ENCODE results near the gene AGK. TPM values are rescaled to one million over a fixed set of nuclear protein-coding genes. Genes with fewer than 3 reads are reported as not detected.

Gene AGK
- total RNA-seq, 1 donor from 2014 or later, result 35.0 TPM

DNA sequence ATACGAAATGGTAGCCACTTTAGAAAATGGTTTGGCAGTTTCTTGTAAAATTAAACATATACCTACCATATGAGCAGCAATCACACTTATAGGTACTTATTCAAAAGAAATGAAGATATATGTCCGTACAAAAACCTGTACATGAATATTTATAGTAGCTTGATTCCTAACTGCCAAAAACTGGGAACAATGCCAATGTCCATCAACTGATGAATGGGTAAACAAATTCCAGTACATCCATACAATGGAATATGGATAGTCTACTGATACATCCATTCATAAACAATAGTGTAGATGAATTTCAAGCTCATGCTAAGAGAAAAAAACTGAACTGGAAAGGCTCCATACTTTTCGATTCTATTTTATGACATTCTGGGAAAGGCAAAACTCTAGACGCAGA is 68.5 kb downstream of the AGK start:
- Mint-ChIP-seq H3K4me3 (no peak overlapping the region), H3K9me3 (peaks cover 19% of the 10 kb centered on the region), H3K27ac (no peak overlapping the region), H3K4me1 (peaks cover 3% of the 10 kb centered on the region), H3K36me3 (peaks cover 34% of the 10 kb centered on the region), H3K27me3 (ENCODE audit: low read depth) (no peaks in the 10 kb centered on the region)
- TF ChIP-seq, protein P1, sequence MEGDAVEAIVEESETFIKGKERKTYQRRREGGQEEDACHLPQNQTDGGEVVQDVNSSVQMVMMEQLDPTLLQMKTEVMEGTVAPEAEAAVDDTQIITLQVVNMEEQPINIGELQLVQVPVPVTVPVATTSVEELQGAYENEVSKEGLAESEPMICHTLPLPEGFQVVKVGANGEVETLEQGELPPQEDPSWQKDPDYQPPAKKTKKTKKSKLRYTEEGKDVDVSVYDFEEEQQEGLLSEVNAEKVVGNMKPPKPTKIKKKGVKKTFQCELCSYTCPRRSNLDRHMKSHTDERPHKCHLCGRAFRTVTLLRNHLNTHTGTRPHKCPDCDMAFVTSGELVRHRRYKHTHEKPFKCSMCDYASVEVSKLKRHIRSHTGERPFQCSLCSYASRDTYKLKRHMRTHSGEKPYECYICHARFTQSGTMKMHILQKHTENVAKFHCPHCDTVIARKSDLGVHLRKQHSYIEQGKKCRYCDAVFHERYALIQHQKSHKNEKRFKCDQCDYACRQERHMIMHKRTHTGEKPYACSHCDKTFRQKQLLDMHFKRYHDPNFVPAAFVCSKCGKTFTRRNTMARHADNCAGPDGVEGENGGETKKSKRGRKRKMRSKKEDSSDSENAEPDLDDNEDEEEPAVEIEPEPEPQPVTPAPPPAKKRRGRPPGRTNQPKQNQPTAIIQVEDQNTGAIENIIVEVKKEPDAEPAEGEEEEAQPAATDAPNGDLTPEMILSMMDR (IDR thresholded peaks at IDR 0.05; ENCODE audit: unreplicated experiment), result no peak
- DNase-seq (ENCODE audit: low spot score in 2 of 2, unreplicated experiment in 2 of 2), result no peak

DNA sequence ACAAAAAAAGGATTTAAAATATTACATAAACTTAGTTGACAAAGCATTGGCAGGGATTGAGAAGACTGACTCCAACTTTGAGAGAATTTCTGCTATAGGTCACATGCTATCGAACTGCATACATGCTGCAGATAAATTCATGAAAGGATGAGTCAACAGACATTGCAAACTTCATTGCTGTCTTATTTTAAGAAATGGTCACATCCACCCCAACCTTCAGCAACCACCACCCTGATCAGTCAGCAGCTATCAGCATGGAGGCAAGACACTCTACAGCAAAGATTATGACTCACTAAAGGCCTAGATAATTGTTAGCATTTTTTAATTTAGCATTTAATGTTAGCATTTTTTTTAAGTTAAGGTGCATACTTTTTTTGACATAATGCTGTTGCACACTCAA is 73.6 kb downstream of the AGK start:
- Mint-ChIP-seq H3K27ac (no peak overlapping the region), H3K36me3 (peaks cover 37% of the 10 kb centered on the region), H3K4me1 (no peaks in the 10 kb centered on the region), H3K9me3 (peaks cover 20% of the 10 kb centered on the region), H3K4me3 (no peak overlapping the region), H3K27me3 (ENCODE audit: low read depth) (no peaks in the 10 kb centered on the region)
- no peak for DNase-seq (ENCODE audit: low spot score in 2 of 2, unreplicated experiment in 2 of 2)
- TF ChIP-seq, protein P1 (IDR thresholded peaks at IDR 0.05; ENCODE audit: unreplicated experiment), result no peak

DNA sequence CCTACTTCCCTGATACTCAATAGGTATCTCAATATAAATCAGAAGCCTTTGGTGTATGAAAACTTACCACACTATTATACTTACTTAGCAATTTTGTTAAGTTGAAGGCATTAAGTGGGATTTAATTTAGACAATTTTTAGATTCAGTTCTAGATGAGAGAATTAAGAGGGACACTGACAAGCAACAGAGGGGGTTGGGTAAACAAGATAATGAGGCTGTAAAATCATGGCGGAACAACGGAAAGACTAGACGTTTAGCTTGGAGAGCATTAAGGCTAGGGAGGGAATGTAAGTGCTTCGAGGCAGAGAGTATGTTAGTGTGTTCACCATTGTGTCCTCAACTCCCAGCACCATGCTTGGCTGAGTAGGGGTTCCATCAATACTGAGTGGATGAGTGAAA is 79.4 kb downstream of the AGK start:
- no peak overlapping the region for H3K27ac Mint-ChIP-seq
- no peaks in the 10 kb centered on the region for H3K9me3 Mint-ChIP-seq
- H3K4me1 Mint-ChIP-seq, result no peaks in the 10 kb centered on the region
- TF ChIP-seq, protein P1 (IDR thresholded peaks at IDR 0.05; ENCODE audit: unreplicated experiment), result no peak
- H3K27me3 Mint-ChIP-seq (ENCODE audit: low read depth), result no peaks in the 10 kb centered on the region
- H3K36me3 Mint-ChIP-seq, result peaks cover 9% of the 10 kb centered on the region
- H3K4me3 Mint-ChIP-seq, result no peak overlapping the region
- no peak for DNase-seq (ENCODE audit: low spot score in 2 of 2, unreplicated experiment in 2 of 2)

DNA sequence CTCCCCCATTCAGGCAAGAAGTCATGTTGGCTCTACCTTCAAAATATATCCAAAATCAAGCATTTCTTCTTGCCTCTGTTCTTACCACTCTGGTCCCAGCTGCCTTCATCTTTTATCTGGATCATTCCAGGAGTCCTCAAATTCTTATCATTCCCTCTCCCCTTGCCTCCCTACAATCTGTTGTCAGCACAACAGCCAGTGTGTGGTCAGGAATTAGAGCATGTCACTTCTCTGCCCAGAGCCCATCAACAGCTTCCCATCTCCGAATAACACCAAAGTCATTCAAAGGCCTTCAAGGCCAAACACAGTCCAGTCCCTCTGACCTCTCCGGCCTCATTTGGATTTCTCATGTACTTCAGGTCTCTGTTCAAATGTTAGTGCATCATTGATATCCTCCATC is 80.3 kb downstream of the AGK start:
- TF ChIP-seq, protein P1 (IDR thresholded peaks at IDR 0.05; ENCODE audit: unreplicated experiment), result no peak
- Mint-ChIP-seq H3K4me1 (no peaks in the 10 kb centered on the region), H3K9me3 (no peaks in the 10 kb centered on the region), H3K4me3 (no peak overlapping the region), H3K36me3 (peaks cover 8% of the 10 kb centered on the region), H3K27ac (no peak overlapping the region), H3K27me3 (ENCODE audit: low read depth) (no peaks in the 10 kb centered on the region)
- no peak for DNase-seq (ENCODE audit: low spot score in 2 of 2, unreplicated experiment in 2 of 2)

DNA sequence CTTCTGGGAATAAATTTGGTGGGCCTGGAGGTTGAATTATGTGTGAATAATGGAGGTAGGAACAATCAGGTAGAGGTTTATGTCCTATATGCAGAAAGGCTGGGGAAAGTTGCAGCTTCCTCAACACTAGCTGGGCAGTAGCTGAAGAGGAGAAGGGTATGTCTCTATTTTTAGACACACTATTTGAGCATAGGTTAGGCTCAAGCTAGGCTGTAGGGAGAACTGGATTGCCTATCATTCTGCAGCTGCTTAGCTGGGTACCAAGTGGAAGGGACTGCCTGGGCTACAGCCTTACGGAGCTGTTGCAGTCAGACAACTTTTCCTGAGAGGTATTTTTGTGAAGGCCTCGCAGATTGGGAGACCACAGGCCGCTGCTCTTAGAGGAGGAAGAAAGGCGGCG is 82.9 kb downstream of the AGK start:
- TF ChIP-seq, protein P1 (IDR thresholded peaks at IDR 0.05; ENCODE audit: unreplicated experiment), result no peak
- H3K9me3 Mint-ChIP-seq, result no peaks in the 10 kb centered on the region
- peaks cover 8% of the 10 kb centered on the region for H3K36me3 Mint-ChIP-seq
- no peaks in the 10 kb centered on the region for H3K4me1 Mint-ChIP-seq
- no peak for DNase-seq (ENCODE audit: low spot score in 2 of 2, unreplicated experiment in 2 of 2)
- H3K4me3 Mint-ChIP-seq, result no peak overlapping the region
- H3K27ac Mint-ChIP-seq, result no peak overlapping the region
- no peaks in the 10 kb centered on the region for H3K27me3 Mint-ChIP-seq (ENCODE audit: low read depth)

DNA sequence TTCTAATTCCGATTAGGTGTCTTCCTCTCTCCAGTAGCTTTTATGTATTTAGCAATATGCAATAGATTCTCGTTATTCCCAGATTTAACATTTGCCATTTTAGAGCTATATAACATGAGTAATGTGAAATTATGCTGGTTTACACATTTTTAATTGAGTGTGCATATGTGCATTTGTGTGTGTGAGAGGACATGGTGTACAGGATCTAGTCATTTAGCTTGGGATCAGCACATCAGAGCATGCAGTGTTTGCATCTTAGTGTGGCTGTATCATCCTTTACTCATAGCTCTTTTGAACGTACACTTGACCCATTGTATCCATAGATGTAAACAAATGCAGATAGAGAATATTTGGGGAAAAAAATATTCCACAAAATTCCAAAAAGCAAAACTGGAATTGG is 84.8 kb downstream of the AGK start:
- Mint-ChIP-seq H3K4me3 (no peak overlapping the region), H3K36me3 (peaks cover 10% of the 10 kb centered on the region), H3K9me3 (no peaks in the 10 kb centered on the region), H3K27ac (no peak overlapping the region), H3K27me3 (ENCODE audit: low read depth) (no peaks in the 10 kb centered on the region), H3K4me1 (no peaks in the 10 kb centered on the region)
- DNase-seq (ENCODE audit: low spot score in 2 of 2, unreplicated experiment in 2 of 2), result no peak
- TF ChIP-seq, protein P1 (IDR thresholded peaks at IDR 0.05; ENCODE audit: unreplicated experiment), result no peak
